PC-9 (cell line): ENCODE results near the gene CEMIP2.

Source experiments
- CTCF ChIP-seq: fragments of 200-600 bp; sonication (generic); conservative IDR thresholded peaks from 2 replicates; pipeline ENCODE4 v1.6.1; 2017; ENCODE audit warnings: mixed run types, antibody characterized with exemption, mild to moderate bottlenecking, moderate library complexity
- EZH2 ChIP-seq: fragments of 200-600 bp; sonication (generic); IDR thresholded peaks from 2 replicates; pipeline ENCODE4 v1.8.0; 2017; ENCODE audit warnings: antibody characterized with exemption, low read depth

- TF ChIP-seq CTCF (no peak), EZH2 (no peak)
Measured at GRCh38 chr9:71734950-71735349, 33.4 kb downstream of the CEMIP2 start.
